Measurements from ENCODE around the gene CT45A1. TPM values are rescaled to one million over a fixed set of nuclear protein-coding genes. Genes with fewer than 3 reads are reported as not detected.

The CT45A1 gene, protein sequence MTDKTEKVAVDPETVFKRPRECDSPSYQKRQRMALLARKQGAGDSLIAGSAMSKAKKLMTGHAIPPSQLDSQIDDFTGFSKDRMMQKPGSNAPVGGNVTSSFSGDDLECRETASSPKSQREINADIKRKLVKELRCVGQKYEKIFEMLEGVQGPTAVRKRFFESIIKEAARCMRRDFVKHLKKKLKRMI
- 0.11 TPM in 1 of 5 replicates, not detected in the others for total RNA-seq (2022; extraction: Qiagen RNA extraction; ENCODE audit: low read depth)

GRCh38 chrX:135713183-135713689 is at the start of gene CT45A1:
Gene CT45A1, plus strand, starts transcription at chrX:135713639. Its CDS starts 5,302 bp downstream, at chrX:135718941.

DNA sequence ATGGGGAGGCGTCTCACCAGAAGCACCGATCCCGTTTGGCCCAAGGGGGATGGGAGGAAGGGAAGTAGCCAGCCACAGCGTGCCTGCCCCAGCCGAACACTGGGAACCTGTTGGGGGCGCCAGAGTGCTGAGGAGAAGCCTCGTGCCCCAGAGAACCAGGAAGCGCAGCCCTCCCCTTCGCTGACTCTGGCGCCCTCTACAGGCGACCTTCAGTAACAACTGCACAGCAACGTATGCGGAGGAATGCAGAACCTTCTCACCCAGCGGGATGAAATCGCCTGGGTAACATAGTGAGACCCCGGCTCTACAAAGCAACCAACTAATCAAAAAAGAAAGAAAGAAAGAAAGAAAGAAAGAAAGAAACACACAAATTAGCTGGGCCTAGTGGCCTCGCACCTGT is 54.7 kb downstream of the CT45A1 start, which contains the start of gene CT45A3:
Gene CT45A3, minus strand, starts transcription at position 101 of the 400 bp plus-strand sequence. CDS start 3,747 bp downstream, outside the sequence.

Other genes starting within 250 kb of the CT45A1 start
- gene INTS6L, start 193.0 kb upstream of the CT45A1 start, total RNA-seq (2022; extraction: Qiagen RNA extraction; ENCODE audit: low read depth): 0.11 to 0.23 TPM (median 0.21 TPM) in 5 replicates
- gene CT45A3, start 54.6 kb downstream of the CT45A1 start, total RNA-seq (2022; extraction: Qiagen RNA extraction; ENCODE audit: low read depth): 0.24 to 0.32 TPM in 2 of 5 replicates, not detected in the others
- gene CT45A5, start 71.9 kb downstream of the CT45A1 start, total RNA-seq (2022; extraction: Qiagen RNA extraction; ENCODE audit: low read depth): 0.05 TPM in 1 of 5 replicates, not detected in the others
- gene CT45A6, start 89.1 kb downstream of the CT45A1 start, total RNA-seq (2022; extraction: Qiagen RNA extraction; ENCODE audit: low read depth): not detected in 5 replicates
- 0.07 TPM in 1 of 5 replicates, not detected in the others for gene CT45A2, start 106.4 kb downstream of the CT45A1 start, total RNA-seq (2022; extraction: Qiagen RNA extraction; ENCODE audit: low read depth)
- gene CT45A7, start 123.6 kb downstream of the CT45A1 start, total RNA-seq (2022; extraction: Qiagen RNA extraction; ENCODE audit: low read depth): not detected in 5 replicates
- gene CT45A8, start 140.9 kb downstream of the CT45A1 start, total RNA-seq (2022; extraction: Qiagen RNA extraction; ENCODE audit: low read depth): not detected in 5 replicates
- not detected in 5 replicates for gene CT45A9, start 158.2 kb downstream of the CT45A1 start, total RNA-seq (2022; extraction: Qiagen RNA extraction; ENCODE audit: low read depth)
- 0.27 to 0.37 TPM (median 0.29 TPM) in 3 of 5 replicates, not detected in the others for gene CT45A10, start 179.8 kb downstream of the CT45A1 start, total RNA-seq (2022; extraction: Qiagen RNA extraction; ENCODE audit: low read depth)
- gene SAGE1, start 180.1 kb downstream of the CT45A1 start, total RNA-seq (2022; extraction: Qiagen RNA extraction; ENCODE audit: low read depth): 0.02 to 0.07 TPM (median 0.05 TPM) in 3 of 5 replicates, not detected in the others

All from A549 treated with CpdA at 1 μM for 4 hours (cell line).